WTC11 (cell line): ENCODE results near the gene C20orf204. TPM values are rescaled to one million over a fixed set of nuclear protein-coding genes. Genes with fewer than 3 reads are reported as not detected.
A peak's percentile ranks its signal among the peaks of the same experiment; 100 is the strongest.

ENCODE experiments used
- ATAC-seq: fragments of 200-7000 bp; cut with Tn5 transposase; 2 replicates; pipeline ENCODE4 v1.10.0; 2021; ENCODE audit warnings: mild to moderate bottlenecking, moderate library complexity
- CTCF ChIA-PET: fragments of 300-600 bp; sonication (Branson Sonifier 250); formaldehyde crosslinking; loops from one replicate; lab custom pipeline; 2021; ENCODE audit warnings: antibody characterized with exemption; lab: Charles Lee
- POLR2A ChIA-PET: fragments of 350-600 bp; sonication (Branson Sonifier 250); formaldehyde crosslinking; loops from one replicate; lab custom pipeline; 2021; ENCODE audit warnings: antibody characterized with exemption; lab: Charles Lee
- DNase-seq: peaks from one replicate; pipeline ENCODE4 v3.0.0; 2021; ENCODE audit warnings: low spot score
- H3K27ac Mint-ChIP-seq: 2 replicates; pipeline ENCODE4 v1.8.0; 2021; ENCODE audit warnings: mixed read lengths
- H3K27me3 Mint-ChIP-seq: 2 replicates; pipeline ENCODE4 v1.8.0; 2021; ENCODE audit warnings: low read depth, mild to moderate bottlenecking, moderate library complexity, mixed read lengths
- H3K36me3 Mint-ChIP-seq: 2 replicates; pipeline ENCODE4 v1.8.0; 2021; ENCODE audit warnings: mixed read lengths
- H3K4me1 Mint-ChIP-seq: 2 replicates; pipeline ENCODE4 v1.8.0; 2022; ENCODE audit warnings: mixed read lengths
- H3K4me3 Mint-ChIP-seq: 2 replicates; pipeline ENCODE4 v1.8.0; 2021; ENCODE audit warnings: mild to moderate bottlenecking, moderate library complexity, mixed read lengths
- H3K9me3 Mint-ChIP-seq: 2 replicates; pipeline ENCODE4 v1.8.0; 2021; ENCODE audit warnings: mixed read lengths
- CDX4 ChIP-seq: fragments of 250-450 bp; sonication (Bioruptor Pico); IDR thresholded peaks from 2 replicates; pipeline ENCODE4 v1.9.0; 2021; ENCODE audit warnings: moderate library complexity, mild to moderate bottlenecking, inconsistent platforms, borderline replicate concordance
- CTCF ChIP-seq: fragments of 200-600 bp; IDR thresholded peaks from 2 replicates; pipeline ENCODE4 v1.8.0; 2022; ENCODE audit warnings: antibody characterized with exemption
- ELF4 ChIP-seq: sonication (generic); formaldehyde crosslinking; IDR thresholded peaks from 2 replicates; pipeline ENCODE4 v1.8.1; 2022; ENCODE audit warnings: low read depth, mild to moderate bottlenecking, moderate library complexity, missing genetic modification reagents
- FOXK1 ChIP-seq: sonication (generic); formaldehyde crosslinking; IDR thresholded peaks from 2 replicates; pipeline ENCODE4 v1.8.0; 2022; ENCODE audit warnings: mild to moderate bottlenecking, moderate library complexity, missing genetic modification reagents
- GABPB1 ChIP-seq: sonication (generic); formaldehyde crosslinking; IDR thresholded peaks from 2 replicates; pipeline ENCODE4 v1.8.1; 2023; ENCODE audit warnings: mild to moderate bottlenecking, missing genetic modification reagents
- GTF2I ChIP-seq: fragments of 250-450 bp; sonication (Bioruptor Pico); conservative IDR thresholded peaks from 2 replicates; pipeline ENCODE4 v1.4.0; 2021; ENCODE audit warnings: mild to moderate bottlenecking
- IRF2 ChIP-seq: sonication (generic); formaldehyde crosslinking; IDR thresholded peaks from 2 replicates; pipeline ENCODE4 v1.8.0; 2022; ENCODE audit warnings: low read depth, missing genetic modification reagents, borderline replicate concordance
- KAT7 ChIP-seq: sonication (generic); formaldehyde crosslinking; IDR thresholded peaks from 2 replicates; pipeline ENCODE4 v1.8.1; 2023; ENCODE audit warnings: missing genetic modification reagents, mild to moderate bottlenecking, borderline replicate concordance
- MAX ChIP-seq: sonication (generic); formaldehyde crosslinking; IDR thresholded peaks from 2 replicates; pipeline ENCODE4 v1.8.0; 2022; ENCODE audit warnings: mild to moderate bottlenecking, missing genetic modification reagents
- MXD4 ChIP-seq: fragments of 250-450 bp; sonication (Bioruptor Pico); IDR thresholded peaks from 2 replicates; pipeline ENCODE4 v1.8.0; 2021; ENCODE audit warnings: mild to moderate bottlenecking, moderate library complexity, borderline replicate concordance
- NFATC4 ChIP-seq: fragments of 250-450 bp; sonication (Bioruptor Pico); IDR thresholded peaks from 2 replicates; pipeline ENCODE4 v1.9.0; 2021; ENCODE audit warnings: mild to moderate bottlenecking
- STAT6 ChIP-seq: sonication (generic); formaldehyde crosslinking; conservative IDR thresholded peaks from 2 replicates; pipeline ENCODE4 v1.8.1; 2023; ENCODE audit warnings: mild to moderate bottlenecking, low read depth, missing genetic modification reagents, moderate library complexity
- TEAD1 ChIP-seq: sonication (generic); formaldehyde crosslinking; IDR thresholded peaks from 2 replicates; pipeline ENCODE4 v1.8.0; 2022; ENCODE audit warnings: mild to moderate bottlenecking, missing genetic modification reagents
- TP53 ChIP-seq: sonication (generic); formaldehyde crosslinking; IDR thresholded peaks from 2 replicates; pipeline ENCODE4 v1.8.1; 2023; ENCODE audit warnings: mild to moderate bottlenecking, missing genetic modification reagents
- ZNF121 ChIP-seq: sonication (generic); formaldehyde crosslinking; IDR thresholded peaks from 2 replicates; pipeline ENCODE4 v1.8.0; 2023; ENCODE audit warnings: missing genetic modification reagents
- ZNF263 ChIP-seq: sonication (generic); formaldehyde crosslinking; IDR thresholded peaks from 2 replicates; pipeline ENCODE4 v1.8.1; 2022; ENCODE audit warnings: low read depth, mild to moderate bottlenecking, moderate library complexity, missing genetic modification reagents
- ZNF396 ChIP-seq: fragments of 250-450 bp; sonication (Bioruptor Pico); IDR thresholded peaks from 2 replicates; pipeline ENCODE4 v1.8.0; 2021; ENCODE audit warnings: mild to moderate bottlenecking, moderate library complexity, borderline replicate concordance
- ZNF416 ChIP-seq: fragments of 250-450 bp; sonication (Bioruptor Pico); IDR thresholded peaks from 2 replicates; pipeline ENCODE4 v1.9.0; 2021; ENCODE audit warnings: mild to moderate bottlenecking, inconsistent platforms
- ZNF512 ChIP-seq: sonication (generic); formaldehyde crosslinking; IDR thresholded peaks from 2 replicates; pipeline ENCODE4 v1.8.1; 2022; ENCODE audit warnings: missing genetic modification reagents, borderline replicate concordance
- total RNA-seq: library from RNA; stranded (reverse); gene quantifications from 3 replicates; pipeline ENCODE4 v1.2.3, GENCODE V29; 2021

The C20orf204 gene
- total RNA-seq, 1 experiment from 2014 or later = 2.1 TPM

- DNase-seq = no peak
- Mint-ChIP-seq H3K27me3 (peaks cover 23% of the 10 kb centered on the region), H3K4me1 (peaks cover 21% of the 10 kb centered on the region)
- ChIA-PET CTCF (interaction anchor here (2.3 to 4.2 kb wide), 3 partner anchors 11 to 97 kb away, joined by 9 to 16 read pairs (median 15); partner anchors contain the start of gene PRPF6), POLR2A (no interaction called here)
- no peak for TF ChIP-seq CDX4
- no peak for TF ChIP-seq ZNF512 (CRISPR knock-in tag)
- TF ChIP-seq, all 79 proteins: peak for 0
- no peak overlapping the region for H3K27ac Mint-ChIP-seq
- no peak overlapping the region for H3K4me3 Mint-ChIP-seq
- ATAC-seq = no peak
- no peaks in the 10 kb centered on the region for H3K36me3 Mint-ChIP-seq
- H3K9me3 Mint-ChIP-seq = no peaks in the 10 kb centered on the region
Observed at GRCh38 chr20:64077541-64077875, 41.5 kb downstream of the C20orf204 start.

- no peak; the same call in 1 of the 2 replicates for ATAC-seq
- Mint-ChIP-seq H3K9me3 (no peaks in the 10 kb centered on the region), H3K4me3 (peak overlapping the region; percentile 64; the same call in 1 of the 2 replicates), H3K36me3 (no peaks in the 10 kb centered on the region), H3K27me3 (peaks cover 27% of the 10 kb centered on the region), H3K4me1 (peaks cover 24% of the 10 kb centered on the region), H3K27ac (no peak overlapping the region)
- TF ChIP-seq ZNF121 (CRISPR knock-in tag) (no peak), IRF2 (CRISPR knock-in tag) (no peak), GABPB1 (CRISPR knock-in tag) (no peak)
- no peak for DNase-seq
- POLR2A ChIA-PET = no interaction called here
- CTCF ChIA-PET = interaction anchor here (0.7 to 4.2 kb wide), 5 partner anchors 12 to 97 kb away, joined by 3 to 16 read pairs (median 9); partner anchors contain the start of gene PRPF6
Observed at GRCh38 chr20:64077876-64078551, 42.0 kb downstream of the C20orf204 start.

GRCh38 chr20:64078934-64079272 lies 42.9 kb downstream of the C20orf204 start:
- no peak for TF ChIP-seq MXD4 (CRISPR knock-in tag)
- no peak for TF ChIP-seq FOXK1
- no peak for TF ChIP-seq CTCF
- no peak for TF ChIP-seq MAX (CRISPR knock-in tag)
- no peak for TF ChIP-seq GTF2I (CRISPR knock-in tag)
- no peak for TF ChIP-seq NFATC4 (CRISPR knock-in tag)
- TF ChIP-seq TEAD1 (CRISPR knock-in tag) = no peak
- Mint-ChIP-seq H3K27ac (no peak overlapping the region), H3K27me3 (peaks cover 31% of the 10 kb centered on the region), H3K9me3 (no peaks in the 10 kb centered on the region), H3K4me1 (peaks cover 26% of the 10 kb centered on the region), H3K4me3 (peak overlapping the region; percentile 64), H3K36me3 (no peaks in the 10 kb centered on the region)
- ChIA-PET POLR2A (no interaction called here), CTCF (interaction anchor here (0.7 to 4.2 kb wide), 10 partner anchors 13 to 98 kb away, joined by 3 to 16 read pairs (median 8); partner anchors contain the start of gene PRPF6)
- DNase-seq (no peak), ATAC-seq (no peak)

- DNase-seq (peak; percentile 75), ATAC-seq (peak; percentile 40)
- H3K9me3 Mint-ChIP-seq = no peaks in the 10 kb centered on the region
- peaks cover 35% of the 10 kb centered on the region for H3K27me3 Mint-ChIP-seq
- peak within 1 kb of the TSS; percentile 80 for H3K4me3 Mint-ChIP-seq
- H3K4me1 Mint-ChIP-seq = peaks cover 29% of the 10 kb centered on the region
- no peaks in the 10 kb centered on the region for H3K36me3 Mint-ChIP-seq
- CTCF ChIA-PET = interaction anchor here (0.7 to 4.2 kb wide), 12 partner anchors 9 to 99 kb away, joined by 3 to 16 read pairs (median 6); partner anchors contain the start of gene PRPF6
- no peak within 1 kb of the TSS for H3K27ac Mint-ChIP-seq
- POLR2A ChIA-PET = interaction anchor here (1.0 to 1.1 kb wide), 2 partner anchors 13 to 583 kb away, joined by 3 to 4 read pairs; no protein-coding TSS in a partner anchor
- TF ChIP-seq ZNF263 (no peak), ELF4 (0 out of 2 replicates have a peak, but pooled peaks have one; percentile 40), MAX (CRISPR knock-in tag) (peak; percentile 41; the same call in 1 of the 2 replicates), KAT7 (CRISPR knock-in tag) (no peak), STAT6 (CRISPR knock-in tag) (no peak), ZNF396 (CRISPR knock-in tag) (no peak), TP53 (CRISPR knock-in tag) (no peak), ZNF416 (no peak)
Observed at GRCh38 chr20:64079273-64080012, 43.5 kb downstream of the C20orf204 start, which contains the start of gene RGS19. RGS19 (minus strand) TSS chr20:64079518; CDS start chr20:64076886, 2,632 bp downstream.
